Measurements from ENCODE around the gene SHC1.

- no peak for TF ChIP-seq POLR2AphosphoS5 (IDR thresholded peaks at IDR 0.05; ENCODE audit: borderline replicate concordance, low read depth, low read length)
- no peak for TF ChIP-seq EZH2 (IDR thresholded peaks at IDR 0.05)
Observed at GRCh38 chr1:154972517-154973343, 2.2 kb upstream of the SHC1 start.

Data from SK-N-MC (cell line).